ENCODE results near the gene GCN1. TPM values are rescaled to one million over a fixed set of nuclear protein-coding genes. Genes with fewer than 3 reads are reported as not detected.

Gene GCN1
- polyA plus RNA-seq, 2 of the 4 experiments (the other 2 are of a cell fraction): 43.2 to 64.1 TPM

DNA sequence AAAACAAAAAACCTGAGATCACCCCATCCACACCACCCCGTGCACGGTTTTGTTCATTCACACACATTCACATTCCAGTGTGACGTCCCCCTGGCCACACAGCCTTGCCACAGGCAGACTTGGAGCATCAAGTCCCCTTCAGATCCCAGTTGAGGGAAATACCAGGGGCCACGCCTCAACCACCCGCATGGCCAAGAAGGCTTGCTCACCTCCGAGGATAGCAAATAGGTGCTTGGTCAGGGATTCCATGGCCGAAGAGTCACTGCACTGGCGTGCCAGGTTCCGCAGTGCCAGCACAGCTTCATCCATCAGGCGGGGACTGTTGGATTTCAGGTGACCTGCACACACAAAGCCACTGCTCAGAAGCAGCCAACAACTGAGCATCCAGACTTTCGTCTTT, 19.0 kb downstream of the GCN1 start:
- Histone ChIP-seq H3K9me3 (no peaks in the 10 kb centered on the region), H3K27ac (no peak overlapping the region), H3K4me3 (no peak overlapping the region), H3K4me1 (no peaks in the 10 kb centered on the region), H3K4me2 (no peak overlapping the region)
- TF ChIP-seq KDM1A (IDR thresholded peaks at IDR 0.05; ENCODE audit: low read depth) (no peak), ELK1 (IDR thresholded peaks at IDR 0.05; ENCODE audit: low read depth, low read length) (no peak), FOXS1 (CRISPR knock-in tag; IDR thresholded peaks at IDR 0.05) (no peak), EHF (CRISPR knock-in tag; IDR thresholded peaks at IDR 0.05) (no peak), POLR2A (IDR thresholded peaks at IDR 0.05; ENCODE audit: low read length) (no peak), PHF8 (IDR thresholded peaks at IDR 0.05; ENCODE audit: borderline replicate concordance, low read depth) (no peak)
- ATAC-seq (no peak), FAIRE-seq (no peak), DNase-seq (ENCODE audit: low read depth in 1 of 2, low spot score in 1 of 2) (no peak)
- WGBS (ENCODE audit: missing lambda C conversion rate): 89% methylated on average over 11 of the region's 11 CpGs
- ChIA-PET CTCF (interaction anchor here (0.6 to 1.5 kb wide), 4 partner anchors 8 to 26 kb away, joined by 3 to 4 read pairs (median 4); partner anchors contain the start of gene RPLP0), POLR2A (interaction anchor here (3.2 kb wide), 1 partner anchor 26 kb away, joined by 19 read pairs; the partner anchor contains the start of gene RPLP0)

GRCh38 chr12:120175062-120175461, 19.5 kb downstream of the GCN1 start:
- no peak for DNase-seq (ENCODE audit: low read depth in 1 of 2, low spot score in 1 of 2)
- Histone ChIP-seq H3K4me1 (no peaks in the 10 kb centered on the region), H3K27ac (no peak overlapping the region), H3K4me2 (no peak overlapping the region), H3K4me3 (no peak overlapping the region), H3K9me3 (no peaks in the 10 kb centered on the region)
- no peak for TF ChIP-seq ZNF302 (CRISPR knock-in tag; IDR thresholded peaks at IDR 0.05)
- TF ChIP-seq POLR2A (IDR thresholded peaks at IDR 0.05; ENCODE audit: low read length): no peak
- TF ChIP-seq RAD21 (conservative IDR thresholded peaks at IDR 0.05 in 1 of 2, IDR thresholded peaks at IDR 0.05 in 1 of 2): no peak
- TF ChIP-seq CHD2 (IDR thresholded peaks at IDR 0.05; ENCODE audit: low read length, partially characterized antibody): no peak
- no peak for TF ChIP-seq JUN (IDR thresholded peaks at IDR 0.05)
- TF ChIP-seq, protein P1, sequence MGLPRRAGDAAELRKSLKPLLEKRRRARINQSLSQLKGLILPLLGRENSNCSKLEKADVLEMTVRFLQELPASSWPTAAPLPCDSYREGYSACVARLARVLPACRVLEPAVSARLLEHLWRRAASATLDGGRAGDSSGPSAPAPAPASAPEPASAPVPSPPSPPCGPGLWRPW (IDR thresholded peaks at IDR 0.05): no peak
- no peak for FAIRE-seq
- no peak for ATAC-seq
- ChIA-PET POLR2A (interaction anchor here (0.6 kb wide), 1 partner anchor 13 kb away, joined by 3 read pairs; no protein-coding TSS in a partner anchor), CTCF (interaction anchor here (0.6 to 1.2 kb wide), 2 partner anchors 26 to 981 kb away, joined by 3 to 4 read pairs; partner anchors contain the start of gene RPLP0)
- WGBS (ENCODE audit: missing lambda C conversion rate): 92% methylated on average over 5 of the region's 5 CpGs

DNA sequence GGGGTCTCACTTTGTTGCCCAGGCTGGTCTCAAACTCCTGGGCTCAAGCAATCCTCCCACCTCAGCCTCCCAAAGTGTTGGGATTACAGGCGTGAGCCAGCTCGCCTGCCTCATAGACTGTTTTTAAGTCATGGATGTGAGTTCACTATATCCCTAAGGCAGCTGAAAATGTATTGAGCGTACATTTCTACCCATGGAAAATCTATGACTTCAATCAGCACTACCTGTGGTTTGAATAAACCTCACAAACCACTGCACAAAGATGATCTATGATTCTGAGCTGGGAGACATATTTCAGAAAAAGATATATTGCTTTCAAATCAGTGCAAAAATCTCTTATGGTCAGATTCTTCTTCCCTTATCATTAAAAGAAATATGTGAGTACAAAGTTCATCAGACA, 22.5 kb downstream of the GCN1 start:
- ATAC-seq: no peak
- H3K4me3 ChIP-seq: no peak overlapping the region
- ChIA-PET CTCF (interaction anchor here (1.4 kb wide), 1 partner anchor 10 kb away, joined by 4 read pairs; no protein-coding TSS in a partner anchor), POLR2A (interaction anchor here (1.3 kb wide), 1 partner anchor 29 kb away, joined by 7 read pairs; the partner anchor contains the start of gene RPLP0)
- H3K27ac ChIP-seq: no peak overlapping the region
- TF ChIP-seq TFCP2L1 (CRISPR knock-in tag; IDR thresholded peaks at IDR 0.05): no peak
- no peak for TF ChIP-seq EP300 (IDR thresholded peaks at IDR 0.05)
- no peak for TF ChIP-seq ESRRA (IDR thresholded peaks at IDR 0.05; ENCODE audit: borderline replicate concordance, low read length)
- no peak for TF ChIP-seq CBX8 (IDR thresholded peaks at IDR 0.05)
- TF ChIP-seq MYC (IDR thresholded peaks at IDR 0.05; ENCODE audit: borderline replicate concordance, low read length): no peak
- no peak overlapping the region for H3K4me2 ChIP-seq
- no peaks in the 10 kb centered on the region for H3K9me3 ChIP-seq
- FAIRE-seq: no peak
- H3K4me1 ChIP-seq: no peaks in the 10 kb centered on the region
- WGBS (ENCODE audit: missing lambda C conversion rate): 100% methylated on average over 3 of the region's 3 CpGs
- no peak for DNase-seq (ENCODE audit: low read depth in 1 of 2, low spot score in 1 of 2)

GRCh38 chr12:120170631-120171030, 23.9 kb downstream of the GCN1 start:
- CTCF ChIA-PET: interaction anchor here (0.6 to 1.5 kb wide), 4 partner anchors 10 to 81 kb away, joined by 3 to 5 read pairs (median 4); partner anchors contain the start of gene RPLP0
- H3K27ac ChIP-seq: no peak overlapping the region
- no peak for ATAC-seq
- no peaks in the 10 kb centered on the region for H3K9me3 ChIP-seq
- no peak for DNase-seq (ENCODE audit: low read depth in 1 of 2, low spot score in 1 of 2)
- H3K4me3 ChIP-seq: no peak overlapping the region
- 94% methylated on average over 7 of the region's 7 CpGs for WGBS (ENCODE audit: missing lambda C conversion rate)
- POLR2A ChIA-PET: no interaction called here
- FAIRE-seq: no peak
- H3K4me2 ChIP-seq: no peak overlapping the region
- no peak for TF ChIP-seq KDM1A (IDR thresholded peaks at IDR 0.05; ENCODE audit: low read depth)
- no peaks in the 10 kb centered on the region for H3K4me1 ChIP-seq
